H1 (cell line): ENCODE data around the gene AIPL1. TPM values are rescaled to one million over a fixed set of nuclear protein-coding genes. Genes with fewer than 3 reads are reported as not detected.

Experiments
- CTCF ChIA-PET: fragments of 300-600 bp; sonication (Branson Sonifier 250); formaldehyde crosslinking; loops from one replicate; lab custom pipeline; 2021; ENCODE audit not compliant: partially characterized antibody; lab: Charles Lee
- POLR2A ChIA-PET: fragments of 300-600 bp; sonication (Branson Sonifier 250); formaldehyde crosslinking; loops from one replicate; lab custom pipeline; 2021; ENCODE audit warnings: inconsistent platforms; ENCODE audit not compliant: partially characterized antibody; lab: Charles Lee
- DNase-seq, 2 experiments: peaks; one replicate each; pipeline versions ENCODE4 v3.0.0 to v3.0.0-alpha.2; 2010 to 2022; ENCODE audit warnings: low spot score in 2 of 2, low read depth in 1 of 2, mixed read lengths in 1 of 2
- FAIRE-seq: peaks from 2 replicates; lab custom pipeline; 2011; peaks lifted over from hg19 to GRCh38; lab: Jason Lieb, UNC
- H2AFZ ChIP-seq: 2 replicates; pipeline ENCODE4 v1.8.1; 2012; ENCODE audit warnings: low read length, inconsistent platforms
- H2AK5ac ChIP-seq: 2 replicates; pipeline ENCODE4 v1.6.1; 2013; ENCODE audit warnings: low read depth, low read length
- H2BK120ac ChIP-seq: replicated peaks from 2 replicates; pipeline ENCODE3; 2013; ENCODE audit warnings: low read depth, low read length, inconsistent platforms
- H2BK12ac ChIP-seq: 2 replicates; pipeline ENCODE4 v1.6.1; 2013; ENCODE audit warnings: low read depth, low read length
- H2BK15ac ChIP-seq: 2 replicates; pipeline ENCODE4 v1.6.1; 2013; ENCODE audit warnings: low read length
- H2BK20ac ChIP-seq: 2 replicates; pipeline ENCODE4 v1.6.1; 2013; ENCODE audit warnings: low read length
- H2BK5ac ChIP-seq: 2 replicates; pipeline ENCODE4 v1.6.1; 2013; ENCODE audit warnings: low read depth, low read length
- H3K14ac ChIP-seq: 2 replicates; pipeline ENCODE4 v1.6.1; 2013; ENCODE audit warnings: inconsistent platforms; ENCODE audit not compliant: insufficient read length
- H3K18ac ChIP-seq: 2 replicates; pipeline ENCODE4 v1.6.1; 2013; ENCODE audit warnings: low read length; ENCODE audit errors: extremely low read depth
- H3K23ac ChIP-seq: 2 replicates; pipeline ENCODE4 v1.6.1; 2013; ENCODE audit warnings: inconsistent platforms; ENCODE audit not compliant: insufficient read length
- H3K23me2 ChIP-seq: 2 replicates; pipeline ENCODE4 v1.6.1; 2013; ENCODE audit warnings: low read depth, low read length
- H3K27ac ChIP-seq: 2 replicates; pipeline ENCODE4 v1.6.1; 2011; ENCODE audit warnings: low read depth, low read length, inconsistent platforms
- H3K27me3 ChIP-seq, 4 experiments: replicated peaks in 1 of 4; 1 replicate in 1 of 4; 2 replicates in 3 of 4; pipeline versions ENCODE4 v1.6.1 to v1.8.1; 2011 to 2013; ENCODE audit warnings: low read length in 3 of 4, mild to moderate bottlenecking in 3 of 4, inconsistent platforms in 2 of 4, mixed read lengths in 2 of 4, moderate library complexity in 1 of 4; ENCODE audit not compliant: control insufficient read depth in 3 of 4, insufficient read depth in 3 of 4; ENCODE audit errors: extremely low read depth in 1 of 4
- H3K36me3 ChIP-seq, 4 experiments: 2 replicates each; pipeline versions ENCODE4 v1.6.1 to v1.8.1; 2011 to 2013; ENCODE audit warnings: mild to moderate bottlenecking in 4 of 4, low read length in 3 of 4, moderate library complexity in 2 of 4, control low read depth in 1 of 4, inconsistent platforms in 1 of 4; ENCODE audit not compliant: insufficient read depth in 4 of 4, control insufficient read depth in 2 of 4
- H3K4ac ChIP-seq: replicated peaks from 2 replicates; pipeline ENCODE3; 2013; ENCODE audit warnings: low read length, low read depth, mixed read lengths, inconsistent platforms; ENCODE audit not compliant: insufficient read length
- H3K4me1 ChIP-seq, 4 experiments: replicated peaks in 1 of 4; 1 replicate in 1 of 4; 2 replicates in 3 of 4; pipeline versions ENCODE4 v1.6.1 to v1.8.1; 2011 to 2013; ENCODE audit warnings: low read length in 3 of 4, inconsistent platforms in 2 of 4, mixed read lengths in 1 of 4; ENCODE audit not compliant: insufficient read depth in 4 of 4, control insufficient read depth in 3 of 4
- H3K4me2 ChIP-seq, 2 experiments: 2 replicates each; pipeline versions ENCODE4 v1.6.1 to v1.8.1; 2011 to 2013; ENCODE audit warnings: low read depth in 2 of 2, low read length in 2 of 2, control low read depth in 1 of 2, inconsistent platforms in 1 of 2, mild to moderate bottlenecking in 1 of 2; ENCODE audit not compliant: insufficient read depth in 1 of 2
- H3K4me3 ChIP-seq, 4 experiments: fragments of 200-600, 300-600 bp in 1 of 4; sonication (generic), shearing (Covaris generic), sonication (Bioruptor Twin) in 1 of 4; 2 replicates each; pipeline versions ENCODE4 v1.5.1 to v1.8.1; 2011 to 2016; ENCODE audit warnings: low read length in 4 of 4, low read depth in 3 of 4, control low read depth in 2 of 4, inconsistent platforms in 2 of 4, mild to moderate bottlenecking in 2 of 4, mixed read lengths in 1 of 4, moderate library complexity in 1 of 4; ENCODE audit not compliant: insufficient read depth in 2 of 4; ENCODE audit errors: extremely low read depth in 1 of 4
- H3K56ac ChIP-seq: replicated peaks from 2 replicates; pipeline ENCODE3; 2013; ENCODE audit warnings: low read depth, mild to moderate bottlenecking, mixed read lengths, low read length, inconsistent platforms; ENCODE audit not compliant: insufficient read length
- H3K79me1 ChIP-seq: 2 replicates; pipeline ENCODE4 v1.6.1; 2013; ENCODE audit warnings: low read depth, low read length, control low read depth
- H3K79me2 ChIP-seq, 2 experiments: 2 replicates each; pipeline versions ENCODE4 v1.6.1 to v1.8.1; 2012 to 2013; ENCODE audit warnings: low read length in 2 of 2, mild to moderate bottlenecking in 2 of 2, inconsistent platforms in 1 of 2; ENCODE audit not compliant: insufficient read depth in 2 of 2, control insufficient read depth in 1 of 2
- H3K9ac ChIP-seq, 4 experiments: replicated peaks in 1 of 4; 1 replicate in 1 of 4; 2 replicates in 3 of 4; pipeline versions ENCODE4 v1.6.1 to v1.8.1; 2011 to 2013; ENCODE audit warnings: low read depth in 3 of 4, low read length in 3 of 4, control low read depth in 2 of 4, mild to moderate bottlenecking in 2 of 4, moderate library complexity in 2 of 4, inconsistent platforms in 1 of 4; ENCODE audit errors: extremely low read depth in 1 of 4
- H3K9me3 ChIP-seq, 2 experiments: 2 replicates each; pipeline versions ENCODE4 v1.6.1 to v1.8.1; 2012 to 2013; ENCODE audit warnings: mild to moderate bottlenecking in 2 of 2, moderate library complexity in 2 of 2, control low read depth in 1 of 2, inconsistent platforms in 1 of 2, low read depth in 1 of 2, low read length in 1 of 2, mixed read lengths in 1 of 2; ENCODE audit not compliant: insufficient read depth in 2 of 2
- H4K20me1 ChIP-seq, 2 experiments: replicated peaks in 1 of 2; 2 replicates each; pipeline versions ENCODE3 to v1.8.1; 2011 to 2013; ENCODE audit warnings: inconsistent platforms in 2 of 2, low read length in 2 of 2, mild to moderate bottlenecking in 1 of 2; ENCODE audit not compliant: insufficient read depth in 2 of 2, control insufficient read depth in 1 of 2
- H4K5ac ChIP-seq: 2 replicates; pipeline ENCODE4 v1.6.1; 2013; ENCODE audit warnings: low read length, low read depth, mixed read lengths, inconsistent platforms; ENCODE audit not compliant: insufficient read length
- H4K8ac ChIP-seq: 2 replicates; pipeline ENCODE4 v1.8.0; 2013; ENCODE audit warnings: mild to moderate bottlenecking, moderate library complexity, low read length, inconsistent platforms; ENCODE audit not compliant: insufficient read depth; ENCODE audit errors: extremely low read depth
- H4K91ac ChIP-seq: replicated peaks from 2 replicates; pipeline ENCODE3; 2013; ENCODE audit warnings: low read length, mixed read lengths, inconsistent platforms; ENCODE audit not compliant: insufficient read length
- CBX5 ChIP-seq: fragments of 300-800, 300-1000 bp; sonication (generic); IDR thresholded peaks from 2 replicates; pipeline ENCODE4 v1.7.1; 2016; ENCODE audit warnings: antibody characterized with exemption, low read length, low read depth
- KDM4A ChIP-seq: IDR thresholded peaks from one replicate; pipeline ENCODE4 v1.7.1; 2012; ENCODE audit warnings: low read depth, mild to moderate bottlenecking, moderate library complexity, low read length, inconsistent platforms; ENCODE audit not compliant: severe bottlenecking
- RAD21 ChIP-seq, 2 experiments: IDR thresholded peaks in 1 of 2; conservative IDR thresholded peaks in 1 of 2; 2 replicates each; pipeline ENCODE4 v1.6.1; 2011; ENCODE audit warnings: low read depth in 2 of 2, low read length in 2 of 2, improper control_type of control experiment in 1 of 2, inconsistent platforms in 1 of 2, mild to moderate bottlenecking in 1 of 2, moderate library complexity in 1 of 2
- RBBP5 ChIP-seq: IDR thresholded peaks from 2 replicates; pipeline ENCODE4 v1.7.1; 2012; ENCODE audit warnings: low read depth, mild to moderate bottlenecking, inconsistent platforms, low read length, moderate library complexity, borderline replicate concordance
- TAF7 ChIP-seq: optimal IDR thresholded peaks from 2 replicates; pipeline ENCODE3; 2011; ENCODE audit warnings: low read depth, mild to moderate bottlenecking, inconsistent platforms, low read length, moderate library complexity, borderline replicate concordance
- WGBS, 2 experiments: shearing (Covaris generic) in 1 of 2; methylation state at CpG; one replicate each; pipeline versions ENCODE4 v1.1.6 to v1.1.7; 2013 to 2015; ENCODE audit warnings: low lambda C conversion rate in 2 of 2, mixed read lengths in 2 of 2, inconsistent platforms in 1 of 2, low coverage in 1 of 2, missing lambda C conversion rate in 1 of 2; ENCODE audit not compliant: insufficient replicate concordance in 2 of 2, insufficient coverage in 1 of 2, insufficient read length in 1 of 2; ENCODE audit errors: extremely low coverage in 1 of 2, missing lambda C conversion rate in 1 of 2; 5-methylcytosine and 5-hydroxymethylcytosine counted together
- polyA plus RNA-seq, 7 experiments: library from polyadenylated mRNA; depleted of rRNA in 3 of 7; stranded (reverse) in 5 of 7; unstranded in 2 of 7; fragments of >200 nt in 5 of 7; fragments of 200-250 nt in 2 of 7; gene quantifications; 1 replicate in 5 of 7; 2 replicates in 1 of 7; 4 replicates in 1 of 7; pipeline versions ENCODE4 v1.2.1 to v1.2.3, GENCODE V29; 2011 to 2013; ENCODE audit warnings: missing spikeins in 2 of 7, mixed read lengths in 2 of 7
- total RNA-seq: library from RNA; stranded (reverse); fragmentation: NEBNext Ultra II Directional; extraction: Animal tissue kit (Norgen Biotek cat#: 25700); gene quantifications from 2 replicates; pipeline ENCODE4 v1.2.1, GENCODE V29; 2021
- TF ChIP-seq, protein P1 (sequence below): IDR thresholded peaks from 2 replicates; pipeline ENCODE4 v1.6.1; 2011; ENCODE audit warnings: low read depth, mild to moderate bottlenecking, low read length; ENCODE audit not compliant: insufficient read depth
- TF ChIP-seq, protein P2 (sequence below), 3 experiments: IDR thresholded peaks; 1 replicate in 2 of 3; 2 replicates in 1 of 3; pipeline versions ENCODE4 v1.5.1 to v1.6.1; 2011; ENCODE audit warnings: low read length in 3 of 3, mild to moderate bottlenecking in 3 of 3, inconsistent platforms in 2 of 3, low read depth in 1 of 3, moderate library complexity in 1 of 3; ENCODE audit not compliant: insufficient read depth in 1 of 3; ENCODE audit errors: control extremely low read depth in 1 of 3

The AIPL1 gene
- total and polyA plus RNA-seq, 2 of the 8 experiments (the other 6 are each of a cell fraction or from before 2014, with no cell fraction given) = 0.56 to 0.71 TPM

- POLR2A ChIA-PET = interaction anchor here (0.6 kb wide), 1 partner anchor 292 kb away, joined by 3 read pairs; no protein-coding TSS in a partner anchor
- Histone ChIP-seq H2BK15ac (peak overlapping the region; percentile 72; the same call in 1 of the 2 replicates), H3K23ac (no peak overlapping the region), H3K4me2 (no peak overlapping the region), H3K79me1 (no peaks in the 10 kb centered on the region), H2AK5ac (no peak overlapping the region), H3K14ac (no peak overlapping the region), H3K4me3 (no peak overlapping the region), H4K91ac (no peak overlapping the region), H2BK20ac (no peak overlapping the region), H4K5ac (no peak overlapping the region), H3K4me1 (peaks cover 0 to 7% (median 5%) of the 10 kb centered on the region in 4 experiments; a peak in 4 of 7 replicates), H3K23me2 (no peaks in the 10 kb centered on the region), H3K18ac (no peak overlapping the region; the same call in 1 of the 2 replicates), H3K56ac (no peak overlapping the region), H2BK5ac (0 out of 2 replicates have a peak overlapping the region, but pooled peaks have one; percentile 61), H3K27me3 (no peaks in the 10 kb centered on the region), H2BK120ac (no peak overlapping the region), H3K4ac (no peak overlapping the region), H2BK12ac (0 out of 2 replicates have a peak overlapping the region, but pooled peaks have one; percentile 68), H3K79me2 (no peaks in the 10 kb centered on the region), H4K20me1 (no peaks in the 10 kb centered on the region), H3K9me3 (no peaks in the 10 kb centered on the region), H3K27ac (no peak overlapping the region), H4K8ac (peak overlapping the region; percentile 5; the same call in 1 of the 2 replicates), H2AFZ (no peak overlapping the region), H3K36me3 (no peaks in the 10 kb centered on the region), H3K9ac (no peak overlapping the region)
- FAIRE-seq (no peak), DNase-seq (no peak)
- WGBS, 2 experiments = 81% methylated on average over 13 of the region's 13 CpGs; no CpG with 5 or more reads in 1 of the 2 experiments
- CTCF ChIA-PET = interaction anchor here (0.6 to 6.9 kb wide), 21 partner anchors 9 to 839 kb away, joined by 3 to 60 read pairs (median 4); partner anchors contain the start of genes AIPL1 and NLRP1
- TF ChIP-seq RAD21 (IDR thresholded peaks at IDR 0.05 in 1 of 2, conservative IDR thresholded peaks at IDR 0.05 in 1 of 2; ENCODE audit: low read depth in 2 of 2, low read length in 2 of 2) (peak in 1 of 2 experiments; percentile 25; a peak in 2 of 4 replicates), RBBP5 (no peak), KDM4A (no peak), CBX5 (no peak), TAF7 (no peak)
- TF ChIP-seq, protein P1, sequence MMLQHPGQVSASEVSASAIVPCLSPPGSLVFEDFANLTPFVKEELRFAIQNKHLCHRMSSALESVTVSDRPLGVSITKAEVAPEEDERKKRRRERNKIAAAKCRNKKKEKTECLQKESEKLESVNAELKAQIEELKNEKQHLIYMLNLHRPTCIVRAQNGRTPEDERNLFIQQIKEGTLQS = no peak
- TF ChIP-seq, protein P2, sequence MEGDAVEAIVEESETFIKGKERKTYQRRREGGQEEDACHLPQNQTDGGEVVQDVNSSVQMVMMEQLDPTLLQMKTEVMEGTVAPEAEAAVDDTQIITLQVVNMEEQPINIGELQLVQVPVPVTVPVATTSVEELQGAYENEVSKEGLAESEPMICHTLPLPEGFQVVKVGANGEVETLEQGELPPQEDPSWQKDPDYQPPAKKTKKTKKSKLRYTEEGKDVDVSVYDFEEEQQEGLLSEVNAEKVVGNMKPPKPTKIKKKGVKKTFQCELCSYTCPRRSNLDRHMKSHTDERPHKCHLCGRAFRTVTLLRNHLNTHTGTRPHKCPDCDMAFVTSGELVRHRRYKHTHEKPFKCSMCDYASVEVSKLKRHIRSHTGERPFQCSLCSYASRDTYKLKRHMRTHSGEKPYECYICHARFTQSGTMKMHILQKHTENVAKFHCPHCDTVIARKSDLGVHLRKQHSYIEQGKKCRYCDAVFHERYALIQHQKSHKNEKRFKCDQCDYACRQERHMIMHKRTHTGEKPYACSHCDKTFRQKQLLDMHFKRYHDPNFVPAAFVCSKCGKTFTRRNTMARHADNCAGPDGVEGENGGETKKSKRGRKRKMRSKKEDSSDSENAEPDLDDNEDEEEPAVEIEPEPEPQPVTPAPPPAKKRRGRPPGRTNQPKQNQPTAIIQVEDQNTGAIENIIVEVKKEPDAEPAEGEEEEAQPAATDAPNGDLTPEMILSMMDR (IDR thresholded peaks at IDR 0.05; ENCODE audit: control extremely low read depth in 1 of 3, insufficient read depth in 1 of 3, low read depth in 1 of 3, low read length in 3 of 3) = peak; percentile 38 to 52 (median 51); a peak in 3 of 4 replicates
- TF ChIP-seq, all 59 proteins: peak for 2
Measured at GRCh38 chr17:6422654-6423241, 12.2 kb downstream of the AIPL1 start.
